HepG2 (cell line): ENCODE results near the gene PARVA. TPM values are rescaled to one million over a fixed set of nuclear protein-coding genes. Genes with fewer than 3 reads are reported as not detected.

Experiments used
- ATAC-seq: fragments of 200-7000 bp; cut with Tn5 transposase; 3 replicates; pipeline ENCODE4 v1.9.1; 2020; ENCODE audit warnings: mild to moderate bottlenecking, moderate library complexity
- BruUV-seq: library from RNA; stranded (reverse); fragments of 400-500 nt; replicated peaks from 2 replicates; lab custom pipeline; 2021; lab: Mats Ljungman, UMichigan
- CTCF ChIA-PET: fragments of 300-600 bp; formaldehyde crosslinking; extraction: SDS; loops from one replicate; lab custom pipeline; 2021; ENCODE audit warnings: low total read pairs, inconsistent platforms, low intra/inter-chr PET ratio; lab: Yijun Ruan, JAX
- POLR2A ChIA-PET: fragments of 350-600 bp; sonication (Branson Sonifier 250); formaldehyde crosslinking; loops from one replicate; lab custom pipeline; 2020; ENCODE audit warnings: antibody characterized with exemption, inconsistent platforms; lab: Yijun Ruan, JAX
- DNase-seq: peaks from one replicate; pipeline ENCODE4 v3.0.0-alpha.2; 2015; ENCODE audit warnings: low spot score
- FAIRE-seq: peaks from 3 replicates; lab custom pipeline; 2011; peaks lifted over from hg19 to GRCh38; lab: Jason Lieb, UNC
- H2AFZ ChIP-seq: one replicate; pipeline ENCODE4 v1.6.1; 2011; ENCODE audit warnings: low read length, inconsistent platforms
- H3K27ac ChIP-seq: fragments of 300-600 bp; 3 replicates; pipeline ENCODE4 v1.8.0; 2011; ENCODE audit warnings: mixed run types, mild to moderate bottlenecking, mixed read lengths, low read length, inconsistent platforms; ENCODE audit not compliant: insufficient read depth; ENCODE audit errors: extremely low read length
- H3K27me3 ChIP-seq, 2 experiments: fragments of 200-600 bp in 1 of 2; 2 replicates in 1 of 2; 3 replicates in 1 of 2; pipeline versions ENCODE4 v1.6.0 to v1.8.0; 2011; ENCODE audit warnings: low read length in 2 of 2, mild to moderate bottlenecking in 2 of 2, moderate library complexity in 2 of 2, inconsistent platforms in 1 of 2; ENCODE audit not compliant: insufficient read depth in 2 of 2, control insufficient read depth in 1 of 2
- H3K36me3 ChIP-seq, 2 experiments: fragments of 200-600 bp in 1 of 2; replicated peaks in 1 of 2; 2 replicates in 1 of 2; 3 replicates in 1 of 2; pipeline versions ENCODE4 v1.5.1 to v1.8.0; 2011; ENCODE audit warnings: low read length in 2 of 2, inconsistent platforms in 1 of 2; ENCODE audit not compliant: insufficient read depth in 2 of 2, control insufficient read depth in 1 of 2
- H3K4me1 ChIP-seq: 2 replicates; pipeline ENCODE4 v1.5.1; 2012; ENCODE audit warnings: low read length, inconsistent platforms; ENCODE audit not compliant: insufficient read depth
- H3K4me2 ChIP-seq: 2 replicates; pipeline ENCODE4 v1.6.0; 2011; ENCODE audit warnings: low read depth, low read length, inconsistent platforms
- H3K4me3 ChIP-seq, 3 experiments: fragments of 200-600 bp in 1 of 3; sonication (generic), shearing (Covaris generic) in 1 of 3; replicated peaks in 1 of 3; 2 replicates each; pipeline ENCODE4 v1.5.1; 2011 to 2016; ENCODE audit warnings: low read length in 3 of 3, inconsistent platforms in 2 of 3, low read depth in 2 of 3, mild to moderate bottlenecking in 2 of 3, control low read depth in 1 of 3, mixed read lengths in 1 of 3; ENCODE audit not compliant: insufficient read depth in 1 of 3
- H3K79me2 ChIP-seq: one replicate; pipeline ENCODE4 v1.6.1; 2011; ENCODE audit warnings: low read length, inconsistent platforms; ENCODE audit not compliant: insufficient read depth
- H3K9ac ChIP-seq: 2 replicates; pipeline ENCODE4 v1.6.0; 2011; ENCODE audit warnings: mild to moderate bottlenecking, low read depth, low read length, inconsistent platforms; ENCODE audit not compliant: insufficient read depth
- H3K9me3 ChIP-seq: 2 replicates; pipeline ENCODE4 v1.5.1; 2012; ENCODE audit warnings: mild to moderate bottlenecking, low read length
- H4K20me1 ChIP-seq: 2 replicates; pipeline ENCODE4 v1.6.0; 2011; ENCODE audit warnings: inconsistent platforms, mild to moderate bottlenecking, low read length, moderate library complexity; ENCODE audit not compliant: insufficient read depth
- REST ChIP-seq, 2 experiments: IDR thresholded peaks; 2 replicates each; pipeline ENCODE4 v1.6.1; 2011 to 2012; ENCODE audit warnings: low read length in 2 of 2, borderline replicate concordance in 1 of 2, low read depth in 1 of 2, mild to moderate bottlenecking in 1 of 2, moderate library complexity in 1 of 2
- SAP130 ChIP-seq: IDR thresholded peaks from 2 replicates; pipeline ENCODE4 v1.6.1; 2016; ENCODE audit warnings: low read depth
- SRF ChIP-seq: IDR thresholded peaks from 2 replicates; pipeline ENCODE4 v1.6.1; 2011; ENCODE audit warnings: mild to moderate bottlenecking, low read depth, low read length, moderate library complexity
- ZNF276 ChIP-seq: sonication (generic); formaldehyde crosslinking; IDR thresholded peaks from 2 replicates; pipeline ENCODE4 v1.4.0; 2020; ENCODE audit warnings: mild to moderate bottlenecking, low read depth, missing genetic modification reagents
- WGBS: methylation state at CpG from one replicate; pipeline ENCODE4 v1.1.6; 2017; ENCODE audit warnings: low lambda C conversion rate; 5-methylcytosine and 5-hydroxymethylcytosine counted together
- in situ Hi-C: cut with HindIII; loops from 2 replicates; pipeline ENCODE4 v1.10.0; 2017; ENCODE audit warnings: low pct_unique_long_range_greater_than_20kb; ENCODE audit not compliant: extremely low pct_ligation_motif_present
- intact Hi-C: fragments of 100-400 bp; cut with micrococcal nuclease; formaldehyde crosslinking; loops from one replicate; pipeline ENCODE4 v1.10.0; 2022; ENCODE audit not compliant: unreplicated experiment
- polyA plus RNA-seq, 8 experiments: library from polyadenylated mRNA; depleted of rRNA in 3 of 8; stranded (reverse) in 7 of 8; unstranded in 1 of 8; fragments of >200 nt; fragmentation: Illumina TruSeq in 4 of 8; extraction: Trizol in 4 of 8; gene quantifications; 2 replicates each; pipeline versions ENCODE4 v1.2.1 to v1.2.3, GENCODE V29; 2011 to 2016; ENCODE audit warnings: low read depth in 4 of 8, missing spikeins in 1 of 8, mixed read lengths in 1 of 8; ENCODE audit not compliant: insufficient read depth in 1 of 8
- total RNA-seq, 5 experiments: library from RNA; depleted of rRNA; stranded (reverse); fragments of >200 nt; fragmentation: Illumina TruSeq; extraction: Trizol; gene quantifications; 2 replicates each; pipeline ENCODE4 v1.2.3, GENCODE V29; 2016; ENCODE audit warnings: low read depth in 1 of 5

Gene PARVA
- total and polyA plus RNA-seq, 2 of the 13 experiments (the other 11 are each of a cell fraction or from before 2014, with no cell fraction given), result 5.9 to 9.1 TPM

- TF ChIP-seq REST (IDR thresholded peaks at IDR 0.05; ENCODE audit: borderline replicate concordance in 1 of 2, low read depth in 1 of 2, low read length in 2 of 2) (no peak), SAP130 (CRISPR knock-in tag) (no peak)
Measured at GRCh38 chr11:12539572-12539971, 162.2 kb downstream of the PARVA start (continued).

GRCh38 chr11:12540075-12540680 lies 162.8 kb downstream of the PARVA start:
- no peak overlapping the region for H3K4me3 ChIP-seq
- TF ChIP-seq ZNF276 (CRISPR knock-in tag), result no peak
- TF ChIP-seq SRF, result peak; percentile 71
- FAIRE-seq (no peak), DNase-seq (no peak), ATAC-seq (no peak)
- peaks cover 0 to 6% of the 10 kb centered on the region in 2 experiments; a peak in 1 of 5 replicates for H3K27me3 ChIP-seq
- BruUV-seq, result no TSS peak
- no peaks in the 10 kb centered on the region for H3K36me3 ChIP-seq
- H3K4me2 ChIP-seq, result no peak overlapping the region
- H3K4me1 ChIP-seq, result no peaks in the 10 kb centered on the region
- in situ Hi-C loops, result no loop called here
- H3K79me2 ChIP-seq, result no peaks in the 10 kb centered on the region
- no peak overlapping the region for H2AFZ ChIP-seq
- H3K27ac ChIP-seq, result no peak overlapping the region
- intact Hi-C loops, result no loop called here
- POLR2A ChIA-PET, result no interaction called here
- WGBS, result 62% methylated on average over 2 of the region's 5 CpGs
- no peaks in the 10 kb centered on the region for H4K20me1 ChIP-seq
- no peak overlapping the region for H3K9ac ChIP-seq
- CTCF ChIA-PET, result no interaction called here
- H3K9me3 ChIP-seq, result no peaks in the 10 kb centered on the region
